HG03432 (cell line): ENCODE results near the gene ABI3.
A peak's percentile ranks its signal among the peaks of the same experiment; 100 is the strongest.
"Not testable (repeated sequence)": the region's sequence is repeated elsewhere in the genome, so short reads cannot be mapped to it uniquely, and the experiment has no call there.

ENCODE experiments used
- ATAC-seq: cut with Tn5 transposase; IDR thresholded peaks from one replicate; pipeline ENCODE4 v1.9.1; 2021; ENCODE audit warnings: mild to moderate bottlenecking, moderate library complexity; ENCODE audit not compliant: unreplicated experiment

The ABI3 gene, protein sequence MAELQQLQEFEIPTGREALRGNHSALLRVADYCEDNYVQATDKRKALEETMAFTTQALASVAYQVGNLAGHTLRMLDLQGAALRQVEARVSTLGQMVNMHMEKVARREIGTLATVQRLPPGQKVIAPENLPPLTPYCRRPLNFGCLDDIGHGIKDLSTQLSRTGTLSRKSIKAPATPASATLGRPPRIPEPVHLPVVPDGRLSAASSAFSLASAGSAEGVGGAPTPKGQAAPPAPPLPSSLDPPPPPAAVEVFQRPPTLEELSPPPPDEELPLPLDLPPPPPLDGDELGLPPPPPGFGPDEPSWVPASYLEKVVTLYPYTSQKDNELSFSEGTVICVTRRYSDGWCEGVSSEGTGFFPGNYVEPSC

GRCh38 chr17:49210158-49211029 is at the start of gene ABI3, which contains the start of gene GNGT2:
Gene ABI3 (plus strand): TSS chr17:49210707. CDS start chr17:49210725, 18 bp downstream.
Gene GNGT2 (minus strand): TSS chr17:49210574. CDS start chr17:49207422, 3,152 bp downstream.
- ATAC-seq = peak; percentile 78

- ATAC-seq = no peak
These were observed 47.6 kb upstream of the ABI3 start for GRCh38 chr17:49162866-49163265.

DNA sequence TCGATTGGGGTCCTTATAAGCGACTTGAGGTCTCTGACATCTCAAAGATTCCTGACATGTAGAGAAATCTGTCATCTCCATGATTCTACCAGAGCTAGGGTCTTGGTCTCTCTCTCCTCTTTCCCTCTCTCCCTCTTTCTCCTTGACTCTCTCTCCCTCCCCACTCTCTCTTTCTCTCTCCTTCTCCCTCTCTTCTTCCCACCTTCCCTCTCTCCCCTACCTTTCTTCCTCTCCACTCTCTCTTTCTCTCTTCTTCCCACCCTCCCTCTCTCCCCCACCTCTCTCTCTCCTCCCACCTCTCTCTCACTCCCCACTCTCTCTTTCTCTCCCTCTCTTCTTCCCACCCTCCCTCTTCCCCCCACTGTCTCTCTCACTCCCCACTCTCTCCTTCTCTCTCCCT is 45.4 kb upstream of the ABI3 start:
- ATAC-seq = no peak

GRCh38 chr17:49168706-49169105 is 41.8 kb upstream of the ABI3 start:
- ATAC-seq = no peak

DNA sequence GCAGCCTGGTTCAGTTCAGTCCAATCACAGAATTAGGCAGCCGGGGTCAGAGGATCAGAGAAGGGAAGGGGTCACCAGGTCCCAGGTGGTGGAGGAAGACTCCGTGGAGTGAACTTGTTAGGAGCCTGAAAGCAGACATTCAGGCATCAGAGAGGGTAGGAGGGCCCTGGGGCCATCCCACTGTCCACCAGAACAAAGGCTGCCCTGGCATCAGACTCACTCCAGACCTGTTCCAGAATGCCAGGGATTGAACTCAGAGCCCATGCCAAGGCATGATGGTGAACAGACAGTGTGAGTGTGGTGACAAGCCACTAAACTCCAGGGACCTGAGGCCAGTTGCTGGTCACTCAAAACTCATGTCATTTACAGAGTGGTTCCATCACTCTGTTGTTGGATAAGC is 40.3 kb upstream of the ABI3 start:
- no peak for ATAC-seq

- ATAC-seq = not testable (repeated sequence)
These were observed 39.8 kb upstream of the ABI3 start for GRCh38 chr17:49170711-49171110.

- ATAC-seq = not testable (repeated sequence)
These were observed 34.5 kb upstream of the ABI3 start for GRCh38 chr17:49175978-49176377.

- no peak for ATAC-seq
These were observed 30.2 kb upstream of the ABI3 start for GRCh38 chr17:49180303-49180702.

GRCh38 chr17:49180998-49181635 is 29.4 kb upstream of the ABI3 start:
- no peak for ATAC-seq

GRCh38 chr17:49183341-49183740 is 27.2 kb upstream of the ABI3 start:
- ATAC-seq = no peak

GRCh38 chr17:49183801-49184200 is 26.7 kb upstream of the ABI3 start:
- no peak for ATAC-seq

DNA sequence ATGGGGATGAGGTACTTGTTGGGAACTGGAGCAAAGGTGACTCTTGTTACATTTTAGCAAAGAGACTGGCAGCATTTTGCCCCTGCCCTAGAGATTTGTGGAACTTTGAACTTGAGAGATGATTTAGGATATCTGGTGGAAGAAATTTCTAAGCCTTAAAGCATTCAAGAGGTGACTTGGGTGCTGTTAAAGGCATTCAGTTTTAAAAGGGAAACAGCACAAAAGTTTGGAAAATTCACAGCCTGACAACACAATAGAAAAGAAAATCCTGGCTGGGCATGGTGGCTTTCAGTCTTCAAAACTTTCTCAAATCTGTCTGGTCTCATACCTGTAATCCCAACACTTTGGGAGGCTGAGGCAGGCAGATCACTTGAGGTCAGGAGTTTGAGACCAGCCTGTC is 26.0 kb upstream of the ABI3 start:
- not testable (repeated sequence) for ATAC-seq

GRCh38 chr17:49185381-49185780 is 25.1 kb upstream of the ABI3 start:
- not testable (repeated sequence) for ATAC-seq

- no peak for ATAC-seq
These were observed 23.2 kb upstream of the ABI3 start for GRCh38 chr17:49187301-49187700.

- no peak for ATAC-seq
These were observed 19.6 kb upstream of the ABI3 start for GRCh38 chr17:49190932-49191331.

DNA sequence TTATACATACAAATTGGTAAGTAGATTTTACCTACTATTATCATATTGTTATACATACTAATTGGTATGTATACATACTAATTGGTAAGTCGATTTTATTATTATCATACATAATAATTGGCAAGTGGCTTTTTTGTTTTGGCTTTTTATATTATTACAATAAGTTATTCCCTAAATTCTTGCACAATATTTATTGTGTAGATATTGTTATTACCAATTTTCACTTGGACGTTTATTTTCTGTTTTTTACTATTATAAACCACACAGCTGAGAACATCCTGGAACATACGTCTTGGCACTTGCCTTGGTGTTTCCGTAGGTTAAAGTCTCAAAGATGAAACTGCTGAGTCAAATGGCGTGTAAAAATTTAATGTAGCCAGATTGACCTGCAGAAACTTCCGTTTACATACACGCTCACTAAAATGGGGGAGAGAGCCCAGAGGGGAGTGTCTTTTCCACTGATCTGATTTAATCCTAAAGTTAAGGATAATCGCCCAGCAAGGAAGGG is 19.0 kb upstream of the ABI3 start:
- peak; percentile 3 for ATAC-seq

DNA sequence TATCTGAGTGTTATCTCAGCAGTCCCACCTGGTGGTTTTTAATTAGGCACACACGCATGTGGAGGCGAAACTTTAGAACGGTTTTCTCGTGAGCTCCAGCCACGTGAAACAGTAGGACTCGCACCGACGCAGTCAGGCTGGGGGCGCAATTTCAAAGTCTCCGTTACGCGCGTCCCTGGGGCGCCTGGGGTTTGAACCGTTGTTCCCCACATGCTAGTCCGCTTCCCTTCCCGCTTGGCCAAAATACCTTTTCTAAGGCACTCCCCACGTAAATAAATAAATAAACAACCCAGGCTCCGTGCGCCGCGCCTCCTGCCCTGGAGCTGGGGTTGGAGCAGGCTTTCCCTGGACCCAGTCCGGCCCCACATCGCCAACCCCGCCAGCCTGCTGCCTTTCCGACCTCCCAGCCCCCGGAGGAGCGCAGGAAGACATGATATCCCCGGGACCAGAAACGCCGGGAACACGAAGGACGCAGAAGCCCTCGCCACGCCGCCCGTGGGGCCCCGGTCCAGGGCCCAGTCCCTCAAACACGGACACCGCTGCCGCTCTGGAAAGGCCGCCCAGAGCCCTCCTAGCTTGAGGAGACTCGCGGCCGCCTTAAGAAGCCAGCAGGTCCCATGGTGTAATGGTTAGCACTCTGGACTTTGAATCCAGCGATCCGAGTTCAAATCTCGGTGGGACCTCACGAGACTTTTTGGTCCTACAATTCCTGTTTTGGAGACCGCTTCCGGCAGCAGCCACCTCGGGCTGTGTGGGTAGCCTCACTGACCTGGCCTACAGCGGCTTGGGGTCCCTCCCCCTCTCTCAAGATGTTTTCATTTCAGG is 18.4 kb upstream of the ABI3 start:
- peak; percentile 50 for ATAC-seq

- ATAC-seq = no peak
These were observed 16.8 kb upstream of the ABI3 start for GRCh38 chr17:49193513-49194296.

- ATAC-seq = no peak
These were observed 16.3 kb upstream of the ABI3 start for GRCh38 chr17:49194297-49194607.

- ATAC-seq = no peak
These were observed 14.8 kb upstream of the ABI3 start for GRCh38 chr17:49195751-49196150.
